HEK293T (cell line): Measurements from ENCODE around the gene PRDM16.

Experiments used
- ARNT ChIP-seq: fragments of 450-650 bp; IDR thresholded peaks from 2 replicates; pipeline ENCODE4 v1.6.1; 2017; ENCODE audit warnings: mild to moderate bottlenecking
- BHLHE40 ChIP-seq: fragments of 450-650 bp; IDR thresholded peaks from 2 replicates; pipeline ENCODE4 v1.6.1; 2016; ENCODE audit warnings: mild to moderate bottlenecking, moderate library complexity, borderline replicate concordance
- CTBP1 ChIP-seq: fragments of 450-650 bp; IDR thresholded peaks from 2 replicates; pipeline ENCODE4 v1.6.1; 2016; ENCODE audit warnings: borderline replicate concordance
- ELF4 ChIP-seq: fragments of 450-650 bp; IDR thresholded peaks from 2 replicates; pipeline ENCODE4 v1.6.1; 2017; ENCODE audit warnings: antibody characterized with exemption
- FOXA1 ChIP-seq: fragments of 450-650 bp; IDR thresholded peaks from 2 replicates; pipeline ENCODE4 v1.6.1; 2016; ENCODE audit warnings: mild to moderate bottlenecking
- FOXK2 ChIP-seq: fragments of 450-650 bp; IDR thresholded peaks from 2 replicates; pipeline ENCODE4 v1.6.1; 2016; ENCODE audit warnings: mild to moderate bottlenecking
- FOXM1 ChIP-seq: fragments of 450-650 bp; IDR thresholded peaks from 2 replicates; pipeline ENCODE4 v1.6.1; 2017; ENCODE audit warnings: mild to moderate bottlenecking, borderline replicate concordance
- HDGF ChIP-seq: fragments of 450-650 bp; IDR thresholded peaks from 2 replicates; pipeline ENCODE4 v1.6.1; 2017; ENCODE audit warnings: antibody characterized with exemption, borderline replicate concordance
- L3MBTL2 ChIP-seq: fragments of 450-650 bp; conservative IDR thresholded peaks from 2 replicates; pipeline ENCODE4 v1.6.1; 2016; ENCODE audit warnings: mild to moderate bottlenecking
- NFRKB ChIP-seq: fragments of 450-650 bp; IDR thresholded peaks from 2 replicates; pipeline ENCODE4 v1.6.1; 2016; ENCODE audit warnings: mild to moderate bottlenecking, moderate library complexity
- SP1 ChIP-seq: fragments of 450-650 bp; IDR thresholded peaks from 2 replicates; pipeline ENCODE4 v1.6.1; 2017
- SUZ12 ChIP-seq: fragments of 450-650 bp; IDR thresholded peaks from 2 replicates; pipeline ENCODE4 v1.6.1; 2016; ENCODE audit warnings: mild to moderate bottlenecking
- TARDBP ChIP-seq: fragments of 450-650 bp; IDR thresholded peaks from 2 replicates; pipeline ENCODE4 v1.6.1; 2016
- ZNF384 ChIP-seq: fragments of 450-650 bp; IDR thresholded peaks from 2 replicates; pipeline ENCODE4 v1.6.1; 2016

DNA sequence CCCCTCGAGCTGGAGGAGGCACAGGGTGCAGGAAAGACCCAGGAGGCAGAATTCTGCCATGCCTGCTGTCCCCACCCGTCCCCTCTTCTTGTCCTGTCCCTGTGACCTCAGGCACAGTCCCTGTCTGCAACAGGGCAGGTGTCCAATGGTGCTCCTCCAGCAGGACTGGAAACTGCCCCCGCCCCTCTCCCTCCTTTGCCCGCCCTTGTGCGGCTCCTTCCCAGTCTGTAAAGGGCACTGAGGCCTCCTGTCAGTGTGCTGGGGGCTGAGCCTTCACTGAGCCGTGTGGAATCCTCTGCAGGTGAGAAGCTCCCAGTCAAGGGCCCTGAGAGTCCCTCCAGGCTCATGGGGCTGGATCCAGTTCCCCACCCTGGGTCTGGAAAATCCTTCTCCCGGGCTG is 28.9 kb downstream of the PRDM16 start:
- TF ChIP-seq ARNT (no peak), FOXM1 (no peak), CTBP1 (no peak), TARDBP (no peak), HDGF (no peak), ELF4 (no peak), SP1 (no peak), FOXA1 (no peak), SUZ12 (no peak), BHLHE40 (no peak), L3MBTL2 (no peak), ZNF384 (no peak), FOXK2 (no peak), NFRKB (no peak)
